Mucosa of descending colon (tissue), 3 donors: ENCODE results near the gene FOXC1. TPM values are rescaled to one million over a fixed set of nuclear protein-coding genes. Genes with fewer than 3 reads are reported as not detected.

ENCODE experiments used
- ATAC-seq: fragments of 200-7000 bp; cut with Tn5 transposase; one replicate; pipeline ENCODE4 v1.9.1; 2020; ENCODE audit warnings: mild to moderate bottlenecking, moderate library complexity
- DNase-seq, 3 donors: peaks; one replicate each; pipeline ENCODE4 v3.0.0-alpha.2; 2020
- H3K36me3 ChIP-seq: fragments of 200-600 bp; one replicate; pipeline ENCODE4 v1.8.0; 2021; ENCODE audit warnings: low read depth, mild to moderate bottlenecking
- H3K4me1 ChIP-seq: fragments of 200-600 bp; one replicate; pipeline ENCODE4 v1.8.0; 2021; ENCODE audit warnings: low read depth, mild to moderate bottlenecking
- H3K4me3 ChIP-seq: fragments of 200-600 bp; one replicate; pipeline ENCODE4 v1.8.0; 2021; ENCODE audit warnings: mild to moderate bottlenecking
- H3K9me3 ChIP-seq: fragments of 200-600 bp; one replicate; pipeline ENCODE4 v1.8.0; 2021; ENCODE audit warnings: mild to moderate bottlenecking
- intact Hi-C, 2 donors: fragments of 100-400 bp; cut with DNase I in 1 of 2; cut with micrococcal nuclease in 1 of 2; formaldehyde crosslinking; loops; one replicate each; pipeline versions ENCODE4 v1.11.0 to v1.11.1; 2022; cut with DNase I, micrococcal nuclease
- total RNA-seq, 3 donors: library from RNA; stranded (reverse); fragmentation: NEBNext Ultra II Directional in 2 of 3; extraction: Animal tissue kit (Norgen Biotek cat#: 25700) in 2 of 3; gene quantifications; one replicate each; pipeline versions ENCODE4 v1.2.1 to v1.2.4, GENCODE V29; 2021 to 2023
- TF ChIP-seq, protein P1 (sequence below): fragments of 200-600 bp; IDR thresholded peaks from one replicate; pipeline ENCODE4 v1.8.0; 2022; ENCODE audit warnings: antibody characterized with exemption, mild to moderate bottlenecking
- donor health status: DM: no; HTN: no; CAD: no; lungs with moderate emphysema.
- donor health status: DM: no; HTN: no; CAD: no.
- donor health status: DM: no; HTN: yes; CAD: no.

The FOXC1 gene
- total RNA-seq, 3 donors from 2014 or later = 1.1 to 1.7 (median 1.6) TPM

- Histone ChIP-seq H3K9me3 (no peaks in the 10 kb centered on the region), H3K4me3 (no peak overlapping the region), H3K4me1 (peaks cover 4% of the 10 kb centered on the region), H3K36me3 (no peaks in the 10 kb centered on the region)
- DNase-seq (no peak), ATAC-seq (no peak)
- TF ChIP-seq, protein P1, sequence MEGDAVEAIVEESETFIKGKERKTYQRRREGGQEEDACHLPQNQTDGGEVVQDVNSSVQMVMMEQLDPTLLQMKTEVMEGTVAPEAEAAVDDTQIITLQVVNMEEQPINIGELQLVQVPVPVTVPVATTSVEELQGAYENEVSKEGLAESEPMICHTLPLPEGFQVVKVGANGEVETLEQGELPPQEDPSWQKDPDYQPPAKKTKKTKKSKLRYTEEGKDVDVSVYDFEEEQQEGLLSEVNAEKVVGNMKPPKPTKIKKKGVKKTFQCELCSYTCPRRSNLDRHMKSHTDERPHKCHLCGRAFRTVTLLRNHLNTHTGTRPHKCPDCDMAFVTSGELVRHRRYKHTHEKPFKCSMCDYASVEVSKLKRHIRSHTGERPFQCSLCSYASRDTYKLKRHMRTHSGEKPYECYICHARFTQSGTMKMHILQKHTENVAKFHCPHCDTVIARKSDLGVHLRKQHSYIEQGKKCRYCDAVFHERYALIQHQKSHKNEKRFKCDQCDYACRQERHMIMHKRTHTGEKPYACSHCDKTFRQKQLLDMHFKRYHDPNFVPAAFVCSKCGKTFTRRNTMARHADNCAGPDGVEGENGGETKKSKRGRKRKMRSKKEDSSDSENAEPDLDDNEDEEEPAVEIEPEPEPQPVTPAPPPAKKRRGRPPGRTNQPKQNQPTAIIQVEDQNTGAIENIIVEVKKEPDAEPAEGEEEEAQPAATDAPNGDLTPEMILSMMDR = no peak
- intact Hi-C loops = no loop called here
These were observed 24.1 kb upstream of the FOXC1 start for GRCh38 chr6:1585669-1586049.

- intact Hi-C loops = no loop called here
- no peak for ATAC-seq
- Histone ChIP-seq H3K9me3 (no peaks in the 10 kb centered on the region), H3K4me3 (no peak overlapping the region), H3K4me1 (peaks cover 4% of the 10 kb centered on the region), H3K36me3 (no peaks in the 10 kb centered on the region)
- TF ChIP-seq, protein P1 = no peak
- DNase-seq = no peak
These were observed 23.5 kb upstream of the FOXC1 start for GRCh38 chr6:1586256-1586655.

DNA sequence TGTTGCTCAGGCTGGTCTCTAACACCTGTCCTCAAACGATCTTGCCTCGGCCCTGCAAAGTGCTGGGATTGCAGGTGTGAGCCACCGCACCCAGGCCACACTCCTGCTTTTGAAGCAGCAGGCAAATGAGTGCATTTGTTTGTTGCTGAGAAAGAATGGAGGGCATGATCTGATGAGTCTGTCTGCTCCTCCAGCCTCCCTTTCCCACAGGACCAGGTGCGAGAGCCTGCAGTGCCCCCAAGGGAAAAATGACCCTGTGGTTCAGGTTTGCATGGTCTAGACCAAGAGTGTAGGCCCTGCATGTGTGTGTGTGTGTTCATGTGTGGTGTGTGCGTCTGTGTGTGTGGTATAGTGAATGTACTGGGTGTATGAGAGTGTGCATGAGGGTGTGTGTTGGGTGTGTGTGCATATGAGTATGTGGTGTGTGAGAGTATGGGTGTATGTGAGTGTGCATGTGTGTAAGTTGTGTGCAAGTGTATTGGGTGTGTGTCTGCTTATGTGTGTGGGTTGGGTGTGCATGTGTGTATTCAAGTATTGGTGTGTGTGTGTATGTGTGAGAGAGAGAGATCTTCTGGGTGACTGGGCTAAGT is 22.8 kb upstream of the FOXC1 start:
- peaks cover 4% of the 10 kb centered on the region for H3K4me1 ChIP-seq
- TF ChIP-seq, protein P1 = no peak
- DNase-seq = no peak
- ATAC-seq = no peak
- no peaks in the 10 kb centered on the region for H3K9me3 ChIP-seq
- intact Hi-C loops = no loop called here
- no peaks in the 10 kb centered on the region for H3K36me3 ChIP-seq
- no peak overlapping the region for H3K4me3 ChIP-seq

DNA sequence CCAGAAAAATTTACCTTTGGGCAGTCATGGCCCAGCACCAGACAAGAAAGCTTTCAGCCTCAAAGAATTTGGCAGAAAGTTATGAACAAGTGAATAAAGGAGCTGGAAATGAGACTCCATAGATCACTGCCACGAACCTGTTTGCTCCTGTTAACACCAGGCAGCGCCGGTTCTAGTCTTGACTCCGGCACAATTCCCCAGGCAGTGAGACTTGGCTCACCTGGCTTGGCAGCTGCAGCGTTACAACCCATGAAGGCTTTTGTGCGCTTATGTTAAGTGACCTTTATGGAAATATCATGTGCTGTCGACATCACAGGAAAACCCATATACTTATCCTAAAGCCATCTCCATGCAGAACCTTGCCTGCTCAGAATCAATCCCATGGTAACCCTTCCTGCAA is 22.2 kb upstream of the FOXC1 start:
- TF ChIP-seq, protein P1 = no peak
- no peak for DNase-seq
- Histone ChIP-seq H3K9me3 (no peaks in the 10 kb centered on the region), H3K36me3 (no peaks in the 10 kb centered on the region), H3K4me1 (peaks cover 4% of the 10 kb centered on the region), H3K4me3 (no peak overlapping the region)
- no peak for ATAC-seq
- intact Hi-C loops = no loop called here

DNA sequence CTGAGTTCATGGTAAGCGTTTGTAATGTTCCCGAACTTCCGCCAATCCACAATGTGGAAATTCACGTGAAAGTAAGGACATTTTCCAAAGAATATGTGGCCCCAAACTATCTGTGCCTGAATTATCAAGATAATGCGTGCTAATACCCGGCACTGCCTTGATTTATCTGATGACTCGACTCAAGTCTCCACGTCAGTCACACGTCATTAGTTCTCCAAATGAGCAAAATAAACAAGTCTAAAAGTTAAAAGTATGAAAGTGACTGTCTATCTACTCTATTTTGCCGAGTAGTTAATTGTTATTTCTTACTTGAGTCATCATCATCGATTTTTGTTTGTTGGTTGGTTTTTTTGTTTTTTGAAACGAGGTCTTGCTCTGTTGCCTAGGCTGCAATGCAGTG is 21.7 kb upstream of the FOXC1 start:
- DNase-seq (no peak), ATAC-seq (no peak)
- peaks cover 4% of the 10 kb centered on the region for H3K4me1 ChIP-seq
- intact Hi-C loops = no loop called here
- no peaks in the 10 kb centered on the region for H3K36me3 ChIP-seq
- TF ChIP-seq, protein P1 = no peak
- no peaks in the 10 kb centered on the region for H3K9me3 ChIP-seq
- no peak overlapping the region for H3K4me3 ChIP-seq

DNA sequence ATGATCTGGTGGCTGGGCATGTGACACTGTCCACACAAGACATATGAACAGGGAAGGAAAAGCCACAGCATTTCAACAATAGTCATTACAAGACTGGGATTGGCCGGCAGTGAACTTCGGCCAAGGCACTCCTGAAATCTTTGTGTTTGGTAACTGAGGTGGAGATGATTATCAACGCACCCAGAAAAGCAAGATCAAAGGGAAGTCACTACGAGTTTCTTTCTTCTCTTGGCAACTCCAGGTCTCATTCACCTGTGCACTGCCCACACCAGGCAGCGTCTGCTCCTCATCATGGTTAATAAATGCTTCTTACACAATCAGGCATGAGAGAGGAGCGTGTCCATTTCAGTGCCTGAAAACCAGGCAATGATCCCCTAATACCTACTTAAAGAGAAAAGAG is 20.5 kb upstream of the FOXC1 start:
- DNase-seq (peak in 1 of 3 donors; percentile 67), ATAC-seq (peak; percentile 91)
- H3K36me3 ChIP-seq = no peaks in the 10 kb centered on the region
- peaks cover 4% of the 10 kb centered on the region for H3K4me1 ChIP-seq
- intact Hi-C loops = no loop called here
- no peaks in the 10 kb centered on the region for H3K9me3 ChIP-seq
- TF ChIP-seq, protein P1 = no peak
- no peak overlapping the region for H3K4me3 ChIP-seq
